ENCODE data around the gene CATSPERD.

DNA sequence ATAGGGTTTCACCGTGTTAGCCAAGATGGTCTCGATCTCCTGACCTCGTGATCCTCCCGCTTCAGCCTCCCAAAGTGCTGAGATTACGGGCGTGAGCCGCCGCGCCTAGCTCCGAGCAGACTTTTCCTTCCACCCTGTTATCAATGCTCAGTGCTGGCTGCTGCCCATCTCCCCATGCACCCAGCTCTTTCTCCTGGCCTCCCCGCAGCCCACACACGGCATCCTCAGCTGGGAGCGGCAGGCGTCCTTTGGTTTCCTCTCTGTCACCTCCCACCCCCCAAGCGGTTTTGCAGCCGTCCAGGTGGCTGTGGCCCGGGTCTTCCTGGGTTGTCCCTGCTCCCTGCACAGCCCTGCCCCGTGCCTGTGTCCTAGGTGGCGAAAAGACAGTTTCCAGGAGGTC, 52.0 kb downstream of the CATSPERD start:
- TF ChIP-seq, protein P1, sequence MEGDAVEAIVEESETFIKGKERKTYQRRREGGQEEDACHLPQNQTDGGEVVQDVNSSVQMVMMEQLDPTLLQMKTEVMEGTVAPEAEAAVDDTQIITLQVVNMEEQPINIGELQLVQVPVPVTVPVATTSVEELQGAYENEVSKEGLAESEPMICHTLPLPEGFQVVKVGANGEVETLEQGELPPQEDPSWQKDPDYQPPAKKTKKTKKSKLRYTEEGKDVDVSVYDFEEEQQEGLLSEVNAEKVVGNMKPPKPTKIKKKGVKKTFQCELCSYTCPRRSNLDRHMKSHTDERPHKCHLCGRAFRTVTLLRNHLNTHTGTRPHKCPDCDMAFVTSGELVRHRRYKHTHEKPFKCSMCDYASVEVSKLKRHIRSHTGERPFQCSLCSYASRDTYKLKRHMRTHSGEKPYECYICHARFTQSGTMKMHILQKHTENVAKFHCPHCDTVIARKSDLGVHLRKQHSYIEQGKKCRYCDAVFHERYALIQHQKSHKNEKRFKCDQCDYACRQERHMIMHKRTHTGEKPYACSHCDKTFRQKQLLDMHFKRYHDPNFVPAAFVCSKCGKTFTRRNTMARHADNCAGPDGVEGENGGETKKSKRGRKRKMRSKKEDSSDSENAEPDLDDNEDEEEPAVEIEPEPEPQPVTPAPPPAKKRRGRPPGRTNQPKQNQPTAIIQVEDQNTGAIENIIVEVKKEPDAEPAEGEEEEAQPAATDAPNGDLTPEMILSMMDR (IDR thresholded peaks at IDR 0.05; ENCODE audit: low read depth, low read length) = no peak
- no peak for TF ChIP-seq POLR2A (IDR thresholded peaks at IDR 0.05; ENCODE audit: extremely low read depth, insufficient read length)
